Ammon's horn (tissue), 1 donor: ENCODE data around the gene TSEN15.
"Not testable (repeated sequence)": the region's sequence is repeated elsewhere in the genome, so short reads cannot be mapped to it uniquely, and the experiment has no call there.

Source experiments
- DNase-seq: peaks from one replicate; pipeline ENCODE4 v3.0.0-alpha.2; 2016; ENCODE audit warnings: low spot score

The TSEN15 gene

GRCh38 chr1:184031409-184032107 is 20.0 kb upstream of the TSEN15 start:
- no peak for DNase-seq

DNA sequence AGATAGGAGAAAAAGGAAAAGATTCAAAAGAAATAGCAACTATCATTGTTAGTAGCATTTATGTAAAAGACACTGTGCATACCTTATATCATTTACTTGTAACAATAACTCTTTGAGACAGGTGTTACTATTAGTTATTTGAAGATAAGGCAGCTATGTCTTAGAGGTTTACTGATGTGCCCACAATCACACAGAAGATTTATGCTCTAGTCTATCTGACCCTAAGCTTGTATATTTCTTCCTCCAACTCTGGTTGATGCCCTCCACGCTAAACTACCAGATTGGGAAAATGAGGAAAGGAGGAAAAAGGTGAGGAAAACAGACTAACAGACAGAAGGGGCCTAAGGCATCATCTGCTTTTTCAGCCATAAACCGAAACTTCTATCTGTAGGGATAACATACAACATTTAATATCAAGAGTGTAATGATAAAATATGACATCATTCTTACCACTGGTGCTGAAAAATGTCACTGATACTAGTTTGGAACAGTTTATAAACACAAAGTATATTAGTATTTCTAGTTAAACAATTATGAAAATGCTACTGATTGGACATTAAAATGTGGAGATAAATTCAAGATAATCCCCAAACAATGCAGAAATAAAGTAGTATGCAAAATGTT is 19.1 kb upstream of the TSEN15 start:
- no peak for DNase-seq

- no peak for DNase-seq
Measured at GRCh38 chr1:184032930-184033418, 18.6 kb upstream of the TSEN15 start.

- DNase-seq = peak; percentile 60
Measured at GRCh38 chr1:184033711-184034167, 17.8 kb upstream of the TSEN15 start.

DNA sequence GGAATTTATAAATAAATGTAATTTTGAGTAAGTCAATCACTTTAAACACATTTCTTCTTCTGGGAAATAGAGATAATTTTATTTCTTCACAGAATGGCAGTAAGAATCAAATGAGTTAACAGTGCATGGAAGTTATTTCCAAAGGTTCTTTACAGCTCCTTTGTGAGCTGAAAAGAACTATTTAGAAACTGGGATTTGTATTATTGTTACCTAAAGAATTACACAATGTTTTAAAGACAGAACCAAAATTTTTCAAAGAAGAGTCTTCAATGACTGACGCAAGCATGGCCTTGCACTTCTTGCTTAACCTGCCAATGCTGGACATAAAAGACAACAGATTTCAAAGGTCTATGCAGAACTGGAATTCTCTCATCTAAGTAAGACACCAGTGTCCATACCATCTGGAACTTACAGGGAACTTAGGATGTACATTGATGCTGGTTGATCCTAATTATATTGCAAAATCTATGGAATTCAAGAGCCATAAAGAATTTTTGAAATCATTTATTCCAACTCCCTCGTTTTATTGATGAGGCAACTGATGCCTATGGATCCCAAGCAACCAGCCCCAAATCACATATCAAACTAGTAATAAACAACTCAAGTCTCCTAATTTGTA is 16.7 kb upstream of the TSEN15 start:
- no peak for DNase-seq

- no peak for DNase-seq
Measured at GRCh38 chr1:184035719-184036516, 15.6 kb upstream of the TSEN15 start.

- DNase-seq = peak; percentile 63
Measured at GRCh38 chr1:184036517-184036949, 15.0 kb upstream of the TSEN15 start.

- DNase-seq = no peak
Measured at GRCh38 chr1:184037849-184038591, 13.5 kb upstream of the TSEN15 start.

GRCh38 chr1:184039126-184039525 is 12.4 kb upstream of the TSEN15 start:
- DNase-seq = no peak

DNA sequence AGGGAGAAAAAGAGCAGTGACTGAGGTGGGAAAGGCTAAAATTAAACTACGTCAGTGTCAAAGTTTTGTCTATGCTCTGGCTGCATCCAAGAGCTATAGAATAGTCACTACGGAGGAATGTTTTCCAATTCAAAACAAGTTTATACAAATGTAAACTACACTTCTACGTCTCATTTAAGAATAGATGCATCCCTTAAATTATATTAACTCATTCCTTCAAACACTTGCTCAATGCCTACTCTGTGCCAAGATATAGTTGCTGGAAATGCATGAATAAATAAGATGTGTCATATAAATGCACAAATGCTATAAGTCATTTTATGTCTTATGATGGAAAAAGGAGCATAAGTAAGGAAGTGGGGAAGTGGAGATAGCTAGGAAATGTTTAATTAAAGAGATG is 9.8 kb upstream of the TSEN15 start:
- DNase-seq = no peak

DNA sequence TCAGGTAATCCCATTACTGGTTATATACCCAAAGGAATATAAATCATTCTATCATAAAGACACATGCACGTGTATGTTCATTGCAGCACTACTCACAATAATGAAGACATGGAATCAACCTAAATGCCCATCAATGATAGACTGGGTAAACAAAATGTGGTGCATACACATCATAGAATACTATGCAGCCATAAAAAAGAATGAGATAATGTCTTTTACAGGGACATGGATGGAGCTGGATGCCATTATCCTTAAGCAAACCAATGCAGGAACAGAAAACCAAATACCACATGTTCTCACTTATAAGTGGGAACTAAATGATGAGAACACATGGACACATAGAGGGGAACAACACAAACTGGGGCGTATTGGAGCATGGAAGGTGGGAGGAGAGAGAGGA is 8.2 kb upstream of the TSEN15 start:
- not testable (repeated sequence) for DNase-seq

DNA sequence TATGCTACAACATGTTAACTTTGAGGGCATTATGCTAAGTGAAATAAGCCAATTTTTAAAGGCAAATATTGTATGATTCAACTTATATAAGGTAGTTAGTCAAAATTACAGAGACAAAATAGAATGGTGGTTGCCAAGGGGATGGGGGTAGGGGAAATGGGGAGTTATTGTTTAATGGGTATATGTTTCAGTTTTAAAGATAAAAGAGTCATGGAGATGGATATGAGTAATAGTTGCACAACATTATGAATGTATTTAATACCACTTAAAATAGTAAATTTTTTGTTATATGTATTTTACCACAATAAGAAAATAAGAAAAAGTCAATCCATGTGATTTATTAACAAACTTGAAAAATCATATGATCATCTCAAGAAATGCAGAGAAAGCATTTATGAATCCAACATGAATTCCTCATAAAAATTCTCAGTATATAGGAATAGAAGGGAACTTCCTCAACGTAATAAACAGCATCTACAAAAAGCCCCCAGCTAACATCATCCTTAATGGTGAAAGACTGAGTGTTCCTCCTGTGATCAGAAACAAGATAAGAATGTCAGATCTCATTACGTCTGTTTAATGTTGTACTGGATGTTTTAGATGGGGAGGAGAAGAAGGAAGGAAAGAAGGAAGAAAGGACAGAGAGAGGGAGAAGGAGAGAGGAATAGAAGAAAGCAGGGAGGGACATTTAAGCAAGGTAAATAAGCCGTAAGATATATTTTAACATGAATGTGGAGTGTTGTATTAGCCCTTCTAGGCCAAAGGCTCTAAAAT is 6.7 kb upstream of the TSEN15 start:
- no peak for DNase-seq

GRCh38 chr1:184047541-184047940 is 4.0 kb upstream of the TSEN15 start:
- not testable (repeated sequence) for DNase-seq

- DNase-seq = no peak
Measured at GRCh38 chr1:184048561-184049240, 2.8 kb upstream of the TSEN15 start.

GRCh38 chr1:184049291-184049690 is 2.2 kb upstream of the TSEN15 start:
- DNase-seq = no peak

DNA sequence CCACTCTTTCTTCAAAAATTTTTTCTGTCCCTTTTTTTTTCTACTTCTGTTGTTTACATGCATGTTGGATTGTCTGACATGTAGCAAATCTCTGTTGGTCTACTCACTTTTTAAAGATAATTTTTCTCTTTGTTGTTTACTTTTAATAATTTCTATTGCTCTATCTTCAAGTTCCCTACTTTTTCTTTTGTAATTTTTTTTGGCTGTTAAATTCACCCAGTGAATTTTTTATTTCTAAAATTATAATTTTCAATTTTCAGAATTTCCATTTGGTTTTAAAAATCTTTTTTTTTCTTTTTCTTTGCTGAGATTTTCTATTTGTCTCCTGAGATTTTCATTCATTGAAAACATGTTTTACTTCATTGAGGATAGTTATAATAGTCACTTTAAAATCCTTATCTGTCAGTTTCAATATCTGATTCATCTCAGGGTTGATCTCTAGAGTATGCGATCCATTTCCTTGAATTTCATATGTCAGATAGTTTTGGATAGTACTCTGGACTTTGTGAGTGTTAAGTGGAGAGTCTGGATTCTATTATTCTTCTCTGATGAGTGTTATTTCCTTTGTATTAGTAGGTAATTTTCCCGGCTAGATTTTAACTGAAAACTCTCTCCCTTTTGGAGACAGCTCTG is 1.6 kb upstream of the TSEN15 start:
- DNase-seq = no peak

DNA sequence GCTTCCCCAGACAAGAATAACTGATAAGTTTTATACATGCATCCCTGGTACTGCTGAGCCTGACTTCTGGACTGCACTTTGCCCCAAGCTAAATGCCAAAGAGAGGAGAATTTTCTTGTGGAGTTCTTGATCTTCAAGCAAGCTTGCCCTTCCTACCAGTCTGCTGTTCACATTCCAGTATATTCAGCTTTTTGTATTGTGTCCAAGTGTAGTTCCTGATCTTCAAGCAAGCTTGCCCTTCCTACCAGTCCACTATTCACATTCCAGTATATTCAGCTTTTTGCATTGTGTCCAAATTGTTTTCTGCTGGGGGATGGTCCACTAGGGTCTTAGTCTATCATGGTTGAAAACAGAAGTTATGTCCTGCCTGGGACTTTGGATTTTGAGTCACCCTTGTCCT is 894 bp upstream of the TSEN15 start:
- no peak for DNase-seq

GRCh38 chr1:184051138-184051484 is 419 bp upstream of the TSEN15 start:
- no peak for DNase-seq

DNA sequence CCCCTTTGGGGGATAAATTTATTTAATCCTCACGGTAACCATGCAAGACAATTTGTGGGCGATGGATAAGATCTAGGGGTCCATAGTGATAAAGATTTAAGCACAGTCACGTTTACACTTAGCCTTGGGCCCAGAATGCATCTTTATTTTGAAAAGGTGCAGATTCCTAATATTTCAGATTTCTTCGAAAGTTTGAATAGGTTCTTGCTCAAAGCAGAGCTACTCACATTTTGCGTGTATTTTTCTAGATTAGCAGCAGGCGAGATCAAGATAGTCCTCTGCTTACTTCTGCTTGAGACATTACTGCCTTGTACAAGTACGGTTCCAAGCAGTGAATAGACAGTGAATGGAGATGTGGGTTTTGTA is 647 bp downstream of the TSEN15 start:
- DNase-seq = no peak

DNA sequence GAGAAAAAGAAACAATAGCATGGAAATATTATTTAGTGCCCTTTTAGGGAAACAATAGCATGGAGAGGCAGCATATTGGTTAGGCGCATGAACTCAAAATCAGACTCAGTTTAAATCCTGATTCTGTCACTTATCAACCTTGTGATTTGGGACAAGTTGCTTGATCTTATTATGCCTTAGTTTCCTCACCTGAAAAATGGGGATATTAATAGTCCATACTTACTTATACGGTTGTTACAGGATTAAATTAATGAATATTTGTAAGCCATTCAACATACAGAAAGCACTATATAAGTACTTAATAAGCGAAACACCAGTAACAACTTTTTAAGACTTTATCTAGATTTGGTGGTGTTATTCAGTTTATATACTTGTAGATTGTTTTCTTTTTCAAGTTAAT is 1.2 kb downstream of the TSEN15 start:
- no peak for DNase-seq
